ENCODE data around the gene PREX1.
"Not testable (repeated sequence)": the region's sequence is repeated elsewhere in the genome, so short reads cannot be mapped to it uniquely, and the experiment has no call there.

Gene PREX1

GRCh38 chr20:48614593-48615274 lies 213.1 kb downstream of the PREX1 start:
- no peak for DNase-seq

- DNase-seq = no peak
Measured at GRCh38 chr20:48613926-48614325, 213.9 kb downstream of the PREX1 start.

GRCh38 chr20:48612335-48612734 lies 215.5 kb downstream of the PREX1 start:
- no peak for DNase-seq

- no peak for DNase-seq
Measured at GRCh38 chr20:48610996-48611395, 216.8 kb downstream of the PREX1 start.

- DNase-seq = no peak
Measured at GRCh38 chr20:48609491-48609978, 218.3 kb downstream of the PREX1 start.

- no peak for DNase-seq
Measured at GRCh38 chr20:48608756-48609155, 219.0 kb downstream of the PREX1 start.

- DNase-seq = no peak
Measured at GRCh38 chr20:48607544-48607865, 220.3 kb downstream of the PREX1 start.

- no peak for DNase-seq
Measured at GRCh38 chr20:48606841-48607543, 220.8 kb downstream of the PREX1 start.

- no peak for DNase-seq
Measured at GRCh38 chr20:48606172-48606840, 221.5 kb downstream of the PREX1 start.

- no peak for DNase-seq
Measured at GRCh38 chr20:48605364-48606171, 222.2 kb downstream of the PREX1 start.

GRCh38 chr20:48604936-48605335 lies 222.9 kb downstream of the PREX1 start:
- no peak for DNase-seq

- no peak for DNase-seq
Measured at GRCh38 chr20:48604426-48604825, 223.4 kb downstream of the PREX1 start.

- DNase-seq = no peak
Measured at GRCh38 chr20:48603819-48604405, 223.9 kb downstream of the PREX1 start.

GRCh38 chr20:48603116-48603818 lies 224.5 kb downstream of the PREX1 start:
- no peak for DNase-seq

- no peak for DNase-seq
Measured at GRCh38 chr20:48601798-48602197, 226.0 kb downstream of the PREX1 start.

- no peak for DNase-seq
Measured at GRCh38 chr20:48600470-48600945, 227.3 kb downstream of the PREX1 start.

GRCh38 chr20:48599748-48600469 lies 227.9 kb downstream of the PREX1 start:
- DNase-seq = no peak

- DNase-seq = no peak
Measured at GRCh38 chr20:48599106-48599747, 228.6 kb downstream of the PREX1 start.

- DNase-seq = not testable (repeated sequence)
Measured at GRCh38 chr20:48598303-48598941, 229.4 kb downstream of the PREX1 start.
